HG02981 (cell line): ENCODE data around the gene S100A10.

ENCODE experiments used
- ATAC-seq: cut with Tn5 transposase; IDR thresholded peaks from one replicate; pipeline ENCODE4 v1.9.1; 2021; ENCODE audit warnings: mild to moderate bottlenecking, moderate library complexity; ENCODE audit not compliant: unreplicated experiment

S100A10 gene

DNA sequence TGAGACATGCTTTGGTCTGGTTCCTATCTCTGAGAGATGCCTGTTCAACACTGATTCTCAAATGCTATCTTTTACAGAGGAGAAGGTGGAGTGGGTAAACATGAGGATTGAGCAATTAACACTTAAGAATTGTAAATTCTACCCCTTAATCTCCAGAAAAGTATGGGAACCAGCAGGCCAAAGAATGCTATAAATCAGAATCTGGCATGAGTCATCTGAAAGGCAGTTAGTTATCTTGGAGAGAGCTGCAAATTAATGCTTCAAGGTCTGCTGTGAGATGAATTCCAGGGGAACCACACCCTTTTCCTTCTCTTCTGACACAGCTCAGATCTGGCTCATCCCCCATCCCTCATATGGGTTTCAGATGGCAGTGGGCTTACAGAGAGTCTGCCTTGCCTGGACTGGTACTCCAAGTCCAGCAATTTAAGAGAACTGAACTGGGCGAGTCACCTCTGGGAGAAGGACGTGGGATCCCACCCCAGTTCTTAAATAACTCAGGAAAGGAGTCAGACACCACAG, 5.2 kb downstream of the S100A10 start:
- no peak for ATAC-seq

DNA sequence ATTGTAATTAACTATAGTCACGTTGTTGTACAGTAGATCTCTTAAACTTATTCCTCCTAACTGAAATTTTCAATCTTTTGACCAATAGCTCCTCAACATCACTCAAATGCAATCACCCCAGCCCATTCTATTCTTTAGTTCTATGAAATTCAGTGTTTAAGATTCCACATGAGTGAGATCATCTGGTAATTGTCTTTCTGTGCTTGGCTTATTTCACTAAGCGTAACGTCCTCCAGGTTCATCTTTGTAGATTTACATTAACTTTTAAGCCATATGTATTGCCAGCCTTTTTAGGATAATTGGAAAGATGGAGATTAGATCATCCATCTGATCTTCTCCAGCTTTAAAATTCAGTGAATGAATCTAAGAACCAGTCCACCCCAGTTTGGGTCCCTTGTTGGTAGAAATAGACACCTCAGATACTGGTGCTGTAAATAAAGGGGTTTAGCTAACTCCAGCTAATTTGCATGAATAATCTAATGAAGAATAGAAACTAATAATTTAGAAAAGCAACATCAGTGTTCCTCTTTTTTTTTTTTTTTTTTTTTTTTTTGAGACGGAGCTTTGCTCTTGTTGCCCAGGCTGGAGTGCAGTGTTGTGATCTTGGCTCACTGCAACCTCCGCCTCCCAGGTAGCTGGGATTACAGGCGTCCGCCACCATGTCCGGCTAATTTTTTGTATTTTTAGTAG, 7.0 kb downstream of the S100A10 start:
- no peak for ATAC-seq

DNA sequence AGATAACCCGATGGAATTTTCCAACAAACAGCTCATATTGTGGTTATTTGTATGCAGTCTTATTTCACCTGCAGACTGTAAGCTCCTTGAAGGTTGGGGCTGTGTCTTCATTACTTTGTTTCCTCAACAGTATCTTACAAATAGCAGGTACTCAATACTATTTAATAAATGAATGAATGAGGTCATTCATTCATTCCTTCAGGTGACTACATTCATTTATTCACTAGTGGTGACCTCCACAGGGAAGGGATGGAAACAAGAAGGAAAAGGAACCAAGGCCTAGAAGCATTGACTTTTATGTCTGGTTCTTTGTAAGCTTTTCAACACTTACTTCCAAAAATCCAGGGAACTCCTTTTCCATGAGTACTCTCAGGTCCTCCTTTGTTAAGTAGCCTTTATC, 7.9 kb downstream of the S100A10 start:
- no peak for ATAC-seq

DNA sequence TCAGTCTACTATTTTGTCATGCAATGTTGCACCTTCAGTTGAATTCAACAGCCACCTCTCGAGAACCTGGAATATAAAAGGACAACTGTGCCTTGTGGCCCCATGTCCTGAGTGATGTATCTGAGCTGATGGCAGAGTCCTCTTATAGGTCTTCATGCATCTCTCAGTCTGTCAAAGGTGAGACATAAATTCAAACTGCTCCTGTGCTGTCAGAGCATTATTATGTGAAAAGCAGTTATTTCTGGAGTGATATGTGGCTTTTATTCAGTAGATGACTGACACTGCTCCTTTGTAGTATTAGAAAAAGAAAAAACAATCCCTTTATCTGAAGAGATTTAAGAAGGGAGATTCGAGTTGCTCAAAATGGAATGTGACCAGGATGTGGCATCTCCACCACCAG, 8.4 kb downstream of the S100A10 start:
- ATAC-seq = no peak

DNA sequence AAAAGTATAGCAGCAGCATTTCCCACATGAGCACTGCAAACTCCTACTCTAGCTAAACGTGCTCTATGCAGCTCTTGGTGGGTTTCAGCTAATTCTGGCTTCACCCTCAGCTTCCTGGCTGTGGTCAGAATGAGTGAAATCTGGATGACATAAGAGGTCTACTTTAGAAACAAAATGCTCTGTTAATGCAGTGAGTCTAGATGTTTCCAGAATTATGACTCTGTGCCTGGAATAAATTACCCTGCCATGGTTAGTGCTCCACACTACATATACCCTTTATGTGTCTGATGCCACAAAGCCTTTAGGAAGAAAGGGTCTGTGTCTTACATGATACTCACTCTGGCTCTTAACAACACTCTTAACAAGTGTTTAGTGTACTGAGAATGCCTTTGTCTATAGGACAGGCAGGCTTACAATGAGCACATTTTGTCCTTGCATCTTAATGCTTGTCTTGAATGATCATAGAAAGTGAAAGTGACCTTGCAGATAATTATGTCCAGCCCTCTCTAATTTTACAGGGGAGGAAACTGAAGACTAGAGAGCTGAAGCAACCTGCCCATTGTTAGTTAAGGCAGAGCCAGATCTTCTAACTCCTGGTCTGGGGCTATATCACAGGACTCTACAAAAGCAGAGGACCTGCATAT, 9.2 kb downstream of the S100A10 start:
- ATAC-seq = no peak

DNA sequence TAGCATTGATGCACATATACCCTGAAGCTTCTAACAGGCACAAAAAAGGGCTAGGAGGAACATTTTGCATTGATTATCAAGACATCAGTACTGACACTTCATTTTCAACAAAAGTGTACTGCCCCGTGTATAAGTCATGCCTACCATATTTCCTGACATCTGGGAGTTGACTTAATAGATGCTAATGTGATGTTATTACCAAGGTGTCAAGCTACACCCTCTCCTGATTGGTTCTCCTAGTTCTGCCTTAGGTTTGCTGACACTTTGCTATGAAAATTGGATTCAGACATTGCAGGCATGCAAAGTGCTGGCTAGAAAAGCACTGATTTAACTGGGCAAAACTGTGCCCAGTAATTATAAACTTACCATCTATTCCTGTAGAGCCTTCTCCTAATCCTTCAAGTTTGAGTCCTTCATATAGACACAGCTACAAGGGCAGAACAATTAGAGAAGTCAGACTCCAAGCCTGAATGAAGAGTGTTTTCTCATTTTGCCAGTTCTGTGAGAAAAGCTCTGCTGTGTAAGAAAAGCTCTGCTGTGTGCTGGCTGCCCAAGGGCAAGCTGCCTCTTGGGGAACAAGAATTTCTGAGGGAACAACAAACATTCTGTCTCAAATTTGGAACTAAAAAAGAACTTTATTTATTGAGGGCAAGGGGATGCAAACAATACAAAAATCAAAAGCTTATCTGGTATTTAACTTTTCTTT, 11.2 kb downstream of the S100A10 start:
- no peak for ATAC-seq

DNA sequence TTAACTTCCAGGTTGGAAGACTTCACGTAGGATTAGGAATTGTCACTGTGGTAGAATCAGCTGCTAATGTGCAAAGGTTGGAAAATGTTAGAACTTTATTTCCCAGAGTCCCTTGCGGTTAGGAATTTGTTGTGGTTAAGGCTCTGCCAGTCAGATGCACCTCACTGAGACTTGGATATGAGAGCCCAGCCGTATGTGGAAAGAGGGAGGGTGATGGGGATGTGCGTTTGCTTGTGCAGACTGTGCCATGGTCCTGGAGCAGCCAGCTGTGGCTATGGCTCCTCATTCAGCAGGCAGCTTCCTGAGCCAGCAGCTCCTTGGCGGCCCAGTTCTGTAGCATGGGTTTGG, 12.5 kb downstream of the S100A10 start:
- no peak for ATAC-seq

DNA sequence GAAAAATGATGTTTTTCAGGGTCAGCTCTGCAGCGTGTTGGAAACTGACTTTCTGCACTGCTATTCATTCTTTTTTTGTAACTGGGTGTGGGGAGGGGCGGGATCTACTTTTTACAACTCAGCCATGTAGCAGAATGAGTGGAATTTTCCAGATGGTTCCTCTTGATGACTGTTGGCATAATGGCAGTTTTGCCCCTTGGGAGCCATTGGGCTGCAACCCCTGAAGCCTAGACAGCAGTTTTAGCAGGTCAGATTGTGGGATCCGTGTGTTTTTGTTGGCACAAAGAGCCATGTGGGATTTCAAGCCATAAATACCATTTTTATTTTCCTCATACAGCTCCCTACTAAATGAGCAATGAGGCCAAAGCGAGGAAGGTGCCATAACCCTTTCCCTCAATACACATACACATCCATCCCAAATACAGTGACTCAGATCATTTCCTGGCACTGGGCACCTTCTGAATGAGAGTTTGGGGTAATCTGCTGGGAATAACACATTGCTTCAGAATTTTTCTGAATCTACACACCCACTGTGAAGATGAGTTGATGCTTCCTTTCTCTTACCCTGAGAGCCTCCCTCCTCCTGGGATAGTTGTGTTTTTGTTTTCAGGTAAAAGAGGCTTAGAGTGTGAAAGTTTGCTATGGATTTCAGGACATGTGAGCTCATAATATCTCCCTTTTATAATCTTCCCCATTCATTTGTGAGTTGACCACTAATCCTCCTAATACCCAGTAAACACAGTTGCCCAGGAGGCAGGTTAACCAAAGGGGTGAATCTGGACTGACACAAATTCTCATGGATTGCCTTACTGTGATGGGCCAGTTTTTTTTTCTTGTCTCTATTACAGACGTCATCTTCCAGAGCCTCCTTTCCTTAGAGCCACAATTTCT, 13.1 kb downstream of the S100A10 start:
- ATAC-seq = no peak

DNA sequence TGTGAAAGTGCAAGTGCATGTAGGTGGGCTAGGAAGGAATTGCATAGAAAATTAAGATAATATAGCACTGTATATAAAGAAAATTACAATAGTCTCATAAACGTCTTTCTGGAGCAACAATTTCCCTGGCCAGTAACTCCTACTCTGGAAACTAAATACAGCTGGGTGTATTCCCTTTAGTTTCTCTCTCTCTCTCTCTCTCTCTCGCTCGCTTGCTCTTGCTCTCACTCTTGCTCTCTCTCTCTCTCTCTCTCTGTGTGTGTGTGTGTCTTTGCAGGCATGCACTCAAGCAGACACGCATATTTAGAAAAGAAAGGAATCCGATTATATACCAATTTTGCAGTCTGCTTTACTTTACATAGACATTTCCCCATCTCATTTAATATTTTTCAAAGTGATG, 14.7 kb downstream of the S100A10 start:
- no peak for ATAC-seq

DNA sequence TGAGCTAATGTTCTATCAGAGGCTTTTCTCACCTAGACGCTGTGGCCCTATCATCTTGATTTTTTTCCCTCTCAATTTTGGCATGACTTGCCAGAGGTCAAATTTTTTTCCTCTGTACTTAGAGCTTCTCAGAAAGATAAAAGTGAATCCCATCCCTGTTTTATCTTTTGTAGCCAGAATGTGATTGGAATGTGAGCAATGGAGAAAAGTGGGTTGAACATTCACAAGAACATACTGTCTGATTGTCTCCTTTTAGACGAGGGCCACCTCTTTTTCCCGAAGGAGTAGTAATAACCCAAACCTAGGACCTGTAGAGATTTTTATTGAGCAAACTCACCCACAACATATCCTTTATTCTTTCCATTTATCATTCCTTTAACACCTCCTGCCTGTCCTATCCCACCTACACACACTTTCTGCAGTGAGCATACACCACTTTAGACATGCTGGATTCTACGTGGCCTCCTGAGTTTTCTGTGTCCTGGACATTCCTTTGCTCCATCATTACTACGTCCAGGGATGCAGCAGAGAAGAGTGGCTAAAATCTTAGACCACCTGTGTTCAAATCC, 15.9 kb downstream of the S100A10 start:
- no peak for ATAC-seq

DNA sequence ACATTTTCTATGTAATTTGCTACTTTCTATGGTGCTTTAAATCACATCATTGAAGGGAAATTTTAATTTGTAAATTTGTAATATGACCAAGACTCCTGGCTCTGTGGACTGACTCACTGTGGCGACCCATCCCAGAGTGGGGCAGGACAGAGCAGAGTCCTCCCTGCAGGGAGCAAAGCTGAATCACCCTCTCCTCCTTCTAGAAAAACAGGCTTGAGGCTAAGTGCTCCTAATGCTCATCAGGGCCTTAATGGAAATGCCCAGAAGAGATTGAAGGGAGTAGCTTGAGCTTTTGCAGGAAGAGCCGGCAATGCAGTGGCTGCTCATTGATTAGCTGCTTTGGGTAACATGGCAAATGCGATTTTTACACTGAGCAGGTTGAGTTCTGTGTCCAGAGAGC, 16.8 kb downstream of the S100A10 start:
- ATAC-seq = no peak

DNA sequence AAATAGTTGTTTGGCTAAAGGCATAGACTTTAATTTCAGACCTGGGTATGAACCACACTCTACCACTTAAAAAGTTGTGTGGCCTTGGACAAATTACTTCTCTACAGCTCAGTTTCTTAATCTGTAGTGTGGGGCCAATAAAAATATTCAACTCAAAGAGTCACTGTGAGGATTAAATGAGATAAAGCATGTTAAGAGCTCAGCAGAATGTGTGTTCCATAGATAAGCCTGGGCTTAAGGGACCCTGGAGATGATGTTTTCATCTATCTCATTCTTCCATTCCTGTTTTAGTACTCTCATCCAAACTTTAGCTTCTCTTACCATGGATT, 17.7 kb downstream of the S100A10 start:
- ATAC-seq = no peak

DNA sequence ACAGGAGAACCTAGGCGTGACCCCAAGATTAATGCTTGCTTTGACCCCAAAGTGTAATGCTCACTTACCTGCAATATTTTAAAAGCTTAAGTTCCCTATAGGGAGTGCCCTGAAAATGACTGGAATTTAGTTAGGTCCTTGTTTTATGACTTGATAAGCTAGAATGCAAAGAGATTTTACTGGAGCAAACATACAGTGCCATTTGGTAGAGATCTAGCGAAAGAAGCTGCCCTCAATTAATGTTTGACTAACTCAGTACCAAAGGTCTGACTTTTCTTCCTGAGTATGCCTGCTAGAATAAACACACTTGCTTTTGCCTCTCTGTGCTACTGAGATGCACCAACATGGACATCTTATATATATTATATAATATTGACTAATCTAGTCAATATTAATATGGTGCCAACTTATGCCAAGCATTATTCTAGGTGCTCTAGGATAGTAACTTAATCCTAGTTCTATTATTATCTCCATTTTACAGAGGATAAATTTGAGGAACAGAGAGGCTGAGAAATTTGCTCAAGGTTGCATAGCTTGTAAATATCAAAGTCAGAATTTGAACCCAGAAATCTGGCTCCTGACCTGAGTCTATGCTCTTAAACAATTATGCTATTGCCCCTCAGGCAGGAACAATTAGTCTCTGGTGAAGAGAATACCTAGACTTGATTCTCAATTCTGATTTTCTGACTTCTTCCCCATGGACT, 18.2 kb downstream of the S100A10 start:
- ATAC-seq = no peak

DNA sequence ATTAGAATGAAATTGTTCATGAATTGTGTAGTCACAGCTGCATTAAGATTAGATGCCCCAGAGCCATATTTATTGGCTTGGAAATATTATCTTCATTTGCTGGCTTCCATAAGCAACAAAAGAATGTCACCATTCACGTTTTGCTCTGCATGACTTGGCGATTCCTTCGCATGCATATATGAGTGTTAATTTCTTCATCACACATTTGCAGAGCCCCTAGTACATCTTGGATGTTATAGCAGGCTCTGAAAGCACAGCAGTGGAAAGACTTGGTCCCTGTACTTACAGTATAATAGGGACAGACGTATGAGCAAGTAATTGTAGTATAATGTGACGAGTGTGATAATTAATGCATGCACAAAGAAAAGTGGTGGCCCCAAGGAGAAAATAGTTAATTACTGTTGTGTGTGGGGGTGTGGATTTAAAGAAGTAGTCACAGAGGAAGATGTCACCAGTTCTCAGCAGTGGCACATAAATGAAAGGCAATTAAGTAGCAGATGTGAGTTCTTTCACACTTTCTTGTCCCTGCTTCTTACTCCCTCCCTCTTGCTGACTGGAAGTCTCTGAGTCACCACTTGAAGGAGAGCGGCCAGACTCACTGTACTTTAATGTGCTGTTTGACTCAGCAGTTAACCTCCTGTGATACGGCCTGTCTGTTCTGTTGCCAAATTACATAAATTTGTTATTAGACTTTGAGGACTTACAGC, 21.0 kb downstream of the S100A10 start:
- no peak for ATAC-seq

DNA sequence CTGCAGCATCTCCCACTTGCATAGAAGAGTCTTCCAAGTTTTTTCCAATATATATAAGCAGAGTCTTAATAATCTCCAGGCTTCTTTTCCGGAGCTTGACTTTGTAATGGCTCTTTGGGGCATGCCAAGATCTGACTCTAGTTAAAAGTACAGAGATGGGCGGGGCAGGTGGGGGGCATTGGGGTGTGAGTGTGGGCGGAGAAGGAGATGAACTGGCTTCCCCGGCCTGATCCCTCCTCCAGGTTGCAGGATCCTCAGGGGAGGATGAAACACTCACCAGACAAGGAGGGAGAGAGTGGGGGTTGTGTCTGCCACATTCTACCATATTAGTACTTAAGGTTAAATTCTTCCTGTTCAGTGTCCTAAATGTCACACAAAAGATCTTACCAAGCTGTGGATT, 23.0 kb downstream of the S100A10 start:
- ATAC-seq = no peak

DNA sequence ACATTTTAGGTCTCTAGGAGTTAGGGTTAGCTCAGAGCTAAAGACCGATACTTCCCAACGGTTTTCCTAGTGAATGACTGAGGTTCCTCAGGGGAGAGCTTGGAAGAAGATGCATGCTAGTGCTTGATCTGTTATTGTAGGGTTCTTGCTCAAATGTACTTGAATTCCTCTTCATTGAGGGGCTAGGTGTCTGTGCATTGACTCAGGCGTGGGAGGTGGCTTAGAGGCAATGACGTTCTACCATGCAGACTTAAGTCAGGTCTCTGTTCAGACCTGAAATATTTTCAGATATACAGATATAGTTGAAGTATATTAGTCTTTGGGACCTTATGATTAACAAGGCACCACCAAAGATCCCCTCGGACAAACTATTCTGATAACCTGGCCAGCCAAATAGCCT, 23.5 kb downstream of the S100A10 start:
- no peak for ATAC-seq

DNA sequence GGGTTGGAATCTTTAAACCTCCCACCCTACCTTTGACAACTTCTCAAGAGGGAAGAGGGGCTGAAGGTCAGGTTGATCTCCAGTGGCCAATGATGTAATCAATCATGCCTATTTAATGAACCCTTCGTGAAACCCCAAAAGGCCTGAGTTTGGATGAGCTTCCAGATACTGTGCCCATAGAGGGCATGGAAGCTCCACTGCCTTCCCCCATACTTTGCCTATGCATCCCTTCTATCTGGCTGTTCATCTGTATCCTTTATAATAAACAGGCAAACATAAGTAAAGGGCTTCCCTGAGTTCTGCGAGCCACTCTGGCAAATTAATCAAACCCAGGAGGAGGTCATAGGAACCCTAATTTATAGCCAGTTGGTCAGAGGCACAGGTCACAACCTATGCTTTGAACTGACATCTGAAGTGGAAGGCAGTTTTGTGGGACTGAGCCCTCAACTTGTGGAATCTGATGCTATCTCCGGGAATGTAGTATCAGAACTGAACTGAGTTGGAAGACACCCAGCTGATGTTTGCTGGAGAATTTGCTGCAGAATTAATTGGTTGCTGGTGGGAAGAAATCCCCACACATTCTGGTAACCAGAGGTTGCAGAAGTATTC, 24.8 kb downstream of the S100A10 start:
- no peak for ATAC-seq

DNA sequence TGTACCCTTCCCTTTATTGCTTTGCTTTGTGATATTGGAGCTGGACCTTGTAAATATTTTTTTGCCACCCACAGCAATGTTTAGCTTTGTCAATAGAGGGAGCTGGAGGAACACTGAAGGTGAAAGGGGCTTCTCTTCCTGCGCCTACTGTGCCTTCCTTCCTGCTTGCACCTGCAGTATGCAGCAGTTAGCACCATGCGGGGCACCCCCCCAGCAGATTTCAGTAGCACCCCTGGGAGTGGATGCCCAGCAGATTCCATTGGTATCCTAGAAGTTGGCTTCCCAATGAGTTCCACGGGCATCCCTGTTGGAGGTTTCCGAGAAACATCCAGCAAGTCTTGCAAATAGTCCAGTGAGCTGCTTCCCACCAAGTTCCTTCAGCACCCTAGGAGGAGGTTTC, 25.6 kb downstream of the S100A10 start:
- ATAC-seq = no peak

DNA sequence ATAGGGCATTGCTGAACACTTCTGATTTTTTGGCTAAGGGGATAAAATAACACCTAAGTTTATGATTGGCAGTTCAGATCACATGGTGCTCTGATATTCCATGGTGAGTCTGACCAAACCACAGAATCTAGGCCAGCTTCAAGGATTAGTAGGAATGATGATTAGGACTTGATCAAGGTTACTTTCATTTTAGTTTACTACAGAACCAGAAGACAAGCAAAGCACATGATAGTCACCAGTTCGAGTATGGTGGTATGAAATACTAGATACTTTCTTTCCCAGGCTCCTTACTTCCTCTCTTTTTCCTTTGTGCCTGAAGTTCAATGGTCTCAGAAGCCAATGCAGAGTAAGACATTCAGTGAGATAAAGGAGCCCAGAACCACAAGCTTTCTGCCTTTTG, 26.6 kb downstream of the S100A10 start:
- ATAC-seq = no peak
